Neural cell (in vitro differentiated cells): ENCODE data around the gene RBM11. TPM values are rescaled to one million over a fixed set of nuclear protein-coding genes. Genes with fewer than 3 reads are reported as not detected.

Experiments used
- H2AFZ ChIP-seq: fragments of 200-600, 300-800 bp; sonication (generic), shearing (Covaris generic); 2 replicates; pipeline ENCODE4 v1.6.0; 2014; ENCODE audit warnings: low read depth, mild to moderate bottlenecking, antibody characterized with exemption, low read length, moderate library complexity
- H3F3A ChIP-seq: fragments of 200-600 bp; shearing (Covaris generic); 2 replicates; pipeline ENCODE4 v1.6.1; 2016; ENCODE audit warnings: mild to moderate bottlenecking, moderate library complexity, mixed read lengths, antibody characterized with exemption, low read length; ENCODE audit not compliant: insufficient read depth, poor library complexity, severe bottlenecking
- H3K27ac ChIP-seq: fragments of 200-600, 300-800 bp; sonication (generic), shearing (Covaris generic); 2 replicates; pipeline ENCODE4 v1.5.1; 2014; ENCODE audit warnings: mild to moderate bottlenecking, low read length, moderate library complexity
- H3K27me3 ChIP-seq: fragments of 300-800, 200-600 bp; sonication (generic), shearing (Covaris generic); 2 replicates; pipeline ENCODE4 v1.6.0; 2014; ENCODE audit warnings: mild to moderate bottlenecking, low read depth, low read length, moderate library complexity; ENCODE audit not compliant: insufficient read depth
- H3K36me3 ChIP-seq: fragments of 300-800, 200-600 bp; sonication (generic), shearing (Covaris generic); 2 replicates; pipeline ENCODE4 v1.5.1; 2014; ENCODE audit warnings: mild to moderate bottlenecking, antibody characterized with exemption, low read length, moderate library complexity; ENCODE audit not compliant: insufficient read depth
- H3K4me2 ChIP-seq: fragments of 300-800, 200-600 bp; sonication (generic), shearing (Covaris generic); 2 replicates; pipeline ENCODE4 v1.6.0; 2014; ENCODE audit warnings: mild to moderate bottlenecking, low read length
- H3K4me3 ChIP-seq: fragments of 300-800, 200-600 bp; sonication (generic), shearing (Covaris generic); 2 replicates; pipeline ENCODE4 v1.5.1; 2014; ENCODE audit warnings: mild to moderate bottlenecking, low read length, moderate library complexity
- H3K79me2 ChIP-seq: fragments of 200-600 bp; shearing (Covaris generic); replicated peaks from 2 replicates; pipeline ENCODE4 v1.6.0; 2014; ENCODE audit warnings: mild to moderate bottlenecking, low read length, moderate library complexity; ENCODE audit not compliant: insufficient read depth
- H3K9ac ChIP-seq: fragments of 300-800, 200-600 bp; sonication (generic), shearing (Covaris generic); 2 replicates; pipeline ENCODE4 v1.6.1; 2016; ENCODE audit warnings: mild to moderate bottlenecking, low read length, mixed read lengths
- H3K9me2 ChIP-seq: fragments of 200-600 bp; shearing (Covaris generic); 2 replicates; pipeline ENCODE4 v1.6.1; 2016; ENCODE audit warnings: mild to moderate bottlenecking, low read length, mixed read lengths; ENCODE audit not compliant: insufficient read depth
- H3K9me3 ChIP-seq: fragments of 200-600, 300-800 bp; sonication (generic), shearing (Covaris generic); 2 replicates; pipeline ENCODE4 v1.6.1; 2016; ENCODE audit warnings: mild to moderate bottlenecking, mixed run types, low read length, moderate library complexity, mixed read lengths
- H4K20me1 ChIP-seq: fragments of 200-600 bp; shearing (Covaris generic); 2 replicates; pipeline ENCODE4 v1.6.1; 2016; ENCODE audit warnings: mild to moderate bottlenecking, mixed run types; ENCODE audit not compliant: insufficient read depth
- CTCF ChIP-seq: fragments of 450-650 bp; IDR thresholded peaks from 2 replicates; pipeline ENCODE4 v1.5.1; 2014; ENCODE audit warnings: antibody characterized with exemption, mild to moderate bottlenecking, moderate library complexity; ENCODE audit not compliant: poor library complexity, severe bottlenecking
- EP300 ChIP-seq: fragments of 450-650 bp; conservative IDR thresholded peaks from 2 replicates; pipeline ENCODE4 v1.6.1; 2014; ENCODE audit warnings: antibody characterized with exemption, mild to moderate bottlenecking, moderate library complexity; ENCODE audit not compliant: poor library complexity, severe bottlenecking
- EZH2 ChIP-seq: fragments of 200-600, 300-800 bp; shearing (Covaris generic), sonication (generic); IDR thresholded peaks from 2 replicates; pipeline ENCODE4 v1.6.1; 2014; ENCODE audit warnings: antibody characterized with exemption, low read length, borderline replicate concordance, mild to moderate bottlenecking; ENCODE audit not compliant: insufficient read depth, poor library complexity, severe bottlenecking
- MXI1 ChIP-seq: fragments of 450-650 bp; conservative IDR thresholded peaks from 2 replicates; pipeline ENCODE4 v1.6.1; 2014; ENCODE audit warnings: antibody characterized with exemption, mild to moderate bottlenecking; ENCODE audit not compliant: poor library complexity, severe bottlenecking
- POLR2AphosphoS5 ChIP-seq: IDR thresholded peaks from 2 replicates; pipeline ENCODE4 v1.6.1; 2012
- RAD21 ChIP-seq: fragments of 450-650 bp; conservative IDR thresholded peaks from 2 replicates; pipeline ENCODE4 v1.6.1; 2014; ENCODE audit warnings: antibody characterized with exemption, mild to moderate bottlenecking, moderate library complexity
- REST ChIP-seq: IDR thresholded peaks from 2 replicates; pipeline ENCODE4 v1.6.1; 2012; ENCODE audit warnings: borderline replicate concordance
- TAF1 ChIP-seq: IDR thresholded peaks from 2 replicates; pipeline ENCODE4 v1.6.1; 2012; ENCODE audit warnings: low read depth
- polyA plus RNA-seq: library from polyadenylated mRNA; depleted of rRNA; stranded (reverse); fragments of >200 nt; gene quantifications from 2 replicates; pipeline ENCODE4 v1.2.3, GENCODE V29; 2014

Gene RBM11
- polyA plus RNA-seq, 1 donor from 2014 or later: 17.1 TPM

- no peak overlapping the region for H3K4me2 ChIP-seq
- H3K9ac ChIP-seq: no peak overlapping the region
- no peaks in the 10 kb centered on the region for H4K20me1 ChIP-seq
- no peaks in the 10 kb centered on the region for H3K9me3 ChIP-seq
- no peak overlapping the region for H2AFZ ChIP-seq
- H3K9me2 ChIP-seq: no peaks in the 10 kb centered on the region
- H3K79me2 ChIP-seq: no peaks in the 10 kb centered on the region
- no peaks in the 10 kb centered on the region for H3F3A ChIP-seq
- H3K27ac ChIP-seq: no peak overlapping the region
- H3K27me3 ChIP-seq: no peaks in the 10 kb centered on the region
- TF ChIP-seq CTCF: no peak
- no peak for TF ChIP-seq REST
- no peak for TF ChIP-seq EP300
- TF ChIP-seq POLR2AphosphoS5: no peak
- TF ChIP-seq TAF1: no peak
- no peak for TF ChIP-seq EZH2
- TF ChIP-seq RAD21: no peak
- no peak for TF ChIP-seq MXI1
- no peak overlapping the region for H3K4me3 ChIP-seq
- H3K36me3 ChIP-seq: no peaks in the 10 kb centered on the region
Measured at GRCh38 chr21:14236180-14236579, 20.2 kb downstream of the RBM11 start.

GRCh38 chr21:14239281-14239680, 23.3 kb downstream of the RBM11 start:
- H3K4me3 ChIP-seq: no peak overlapping the region
- H4K20me1 ChIP-seq: no peaks in the 10 kb centered on the region
- H3F3A ChIP-seq: no peaks in the 10 kb centered on the region
- no peak overlapping the region for H3K4me2 ChIP-seq
- no peaks in the 10 kb centered on the region for H3K36me3 ChIP-seq
- H2AFZ ChIP-seq: no peak overlapping the region
- no peaks in the 10 kb centered on the region for H3K9me2 ChIP-seq
- no peak overlapping the region for H3K27ac ChIP-seq
- no peaks in the 10 kb centered on the region for H3K27me3 ChIP-seq
- H3K9me3 ChIP-seq: no peaks in the 10 kb centered on the region
- no peak for TF ChIP-seq CTCF
- H3K79me2 ChIP-seq: no peaks in the 10 kb centered on the region
- no peak overlapping the region for H3K9ac ChIP-seq
